Neural crest cell (in vitro differentiated cells): ENCODE data around the gene ZIC1. TPM values are rescaled to one million over a fixed set of nuclear protein-coding genes. Genes with fewer than 3 reads are reported as not detected.
A peak's percentile ranks its signal among the peaks of the same experiment; 100 is the strongest.

ENCODE experiments used
- DNase-seq: peaks from one replicate; pipeline ENCODE4 v3.0.0; 2021; ENCODE audit warnings: low read depth, mixed read lengths, low spot score
- H3K27ac Mint-ChIP-seq: one replicate; pipeline ENCODE4 v1.8.0; 2021; ENCODE audit warnings: mild to moderate bottlenecking, mixed read lengths; ENCODE audit not compliant: unreplicated experiment
- H3K27me3 Mint-ChIP-seq: 2 replicates; pipeline ENCODE4 v1.8.0; 2021; ENCODE audit warnings: low read depth, mild to moderate bottlenecking, mixed read lengths
- H3K36me3 Mint-ChIP-seq: 2 replicates; pipeline ENCODE4 v1.8.0; 2021; ENCODE audit warnings: low read depth, mild to moderate bottlenecking, mixed read lengths
- H3K4me1 Mint-ChIP-seq: 2 replicates; pipeline ENCODE4 v1.8.0; 2021; ENCODE audit warnings: mixed read lengths
- H3K4me3 Mint-ChIP-seq: one replicate; pipeline ENCODE4 v1.8.0; 2021; ENCODE audit warnings: mild to moderate bottlenecking, mixed read lengths
- H3K9me3 Mint-ChIP-seq: 2 replicates; pipeline ENCODE4 v1.8.0; 2021; ENCODE audit warnings: mixed read lengths
- total RNA-seq: library from RNA; stranded (reverse); gene quantifications from 2 replicates; pipeline ENCODE4 v1.2.1, GENCODE V29; 2021
- TF ChIP-seq, protein P1 (sequence below): fragments of 200-600 bp; sonication (generic); conservative IDR thresholded peaks from 2 replicates; pipeline ENCODE4 v1.5.0; 2021; ENCODE audit warnings: antibody characterized with exemption, mild to moderate bottlenecking

Gene ZIC1
- total RNA-seq, 1 donor from 2014 or later, result 54.3 TPM

DNA sequence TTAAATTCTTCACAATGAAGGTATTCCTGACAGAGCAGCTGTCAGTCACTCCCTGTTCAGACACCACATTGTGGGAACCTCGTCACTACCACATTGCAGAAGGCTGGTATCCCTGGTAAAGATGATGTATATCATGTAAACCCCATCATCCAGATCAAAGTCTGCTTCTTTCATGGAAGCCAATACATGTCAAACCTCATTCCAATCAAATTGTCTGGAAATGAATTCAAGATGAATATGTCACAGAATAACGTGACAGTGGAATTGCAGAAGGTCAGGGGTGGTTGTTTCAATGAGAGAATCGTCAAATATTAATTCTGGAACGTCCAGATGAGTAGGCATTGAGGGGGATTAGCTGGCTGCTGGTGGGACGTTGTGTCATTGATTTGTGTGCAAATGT, 7.0 kb upstream of the ZIC1 start:
- TF ChIP-seq, protein P1, sequence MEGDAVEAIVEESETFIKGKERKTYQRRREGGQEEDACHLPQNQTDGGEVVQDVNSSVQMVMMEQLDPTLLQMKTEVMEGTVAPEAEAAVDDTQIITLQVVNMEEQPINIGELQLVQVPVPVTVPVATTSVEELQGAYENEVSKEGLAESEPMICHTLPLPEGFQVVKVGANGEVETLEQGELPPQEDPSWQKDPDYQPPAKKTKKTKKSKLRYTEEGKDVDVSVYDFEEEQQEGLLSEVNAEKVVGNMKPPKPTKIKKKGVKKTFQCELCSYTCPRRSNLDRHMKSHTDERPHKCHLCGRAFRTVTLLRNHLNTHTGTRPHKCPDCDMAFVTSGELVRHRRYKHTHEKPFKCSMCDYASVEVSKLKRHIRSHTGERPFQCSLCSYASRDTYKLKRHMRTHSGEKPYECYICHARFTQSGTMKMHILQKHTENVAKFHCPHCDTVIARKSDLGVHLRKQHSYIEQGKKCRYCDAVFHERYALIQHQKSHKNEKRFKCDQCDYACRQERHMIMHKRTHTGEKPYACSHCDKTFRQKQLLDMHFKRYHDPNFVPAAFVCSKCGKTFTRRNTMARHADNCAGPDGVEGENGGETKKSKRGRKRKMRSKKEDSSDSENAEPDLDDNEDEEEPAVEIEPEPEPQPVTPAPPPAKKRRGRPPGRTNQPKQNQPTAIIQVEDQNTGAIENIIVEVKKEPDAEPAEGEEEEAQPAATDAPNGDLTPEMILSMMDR, result no peak
- Mint-ChIP-seq H3K36me3 (peaks cover 13% of the 10 kb centered on the region), H3K27ac (no peak overlapping the region), H3K27me3 (peaks cover 100% of the 10 kb centered on the region), H3K4me1 (peaks cover 50% of the 10 kb centered on the region), H3K4me3 (peak overlapping the region; percentile 1), H3K9me3 (peaks cover 7% of the 10 kb centered on the region)
- DNase-seq, result no peak

DNA sequence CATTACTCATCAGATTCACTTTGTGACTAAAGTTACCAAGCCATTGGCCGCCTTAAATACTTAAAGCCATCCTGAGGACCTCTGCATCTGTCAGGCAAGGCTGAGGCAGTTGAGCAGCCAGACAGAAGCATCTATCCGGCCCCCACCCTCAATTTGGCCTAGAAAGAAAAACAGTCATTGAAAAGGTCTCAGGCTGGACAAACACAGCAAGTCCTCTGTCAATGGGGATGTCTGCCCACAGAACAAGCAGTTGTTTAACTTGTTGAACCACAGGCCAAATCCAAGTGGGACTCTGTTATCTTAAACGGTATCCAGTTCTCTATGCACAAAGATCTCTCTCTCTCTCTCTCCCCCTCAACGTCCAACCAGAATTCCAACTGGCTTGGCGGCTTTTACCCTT, 5.7 kb upstream of the ZIC1 start:
- H3K27ac Mint-ChIP-seq, result no peak overlapping the region
- peaks cover 7% of the 10 kb centered on the region for H3K9me3 Mint-ChIP-seq
- peaks cover 14% of the 10 kb centered on the region for H3K36me3 Mint-ChIP-seq
- DNase-seq, result no peak
- peaks cover 47% of the 10 kb centered on the region for H3K4me1 Mint-ChIP-seq
- TF ChIP-seq, protein P1, result no peak
- H3K27me3 Mint-ChIP-seq, result peaks cover 100% of the 10 kb centered on the region
- H3K4me3 Mint-ChIP-seq, result peak overlapping the region; percentile 74

DNA sequence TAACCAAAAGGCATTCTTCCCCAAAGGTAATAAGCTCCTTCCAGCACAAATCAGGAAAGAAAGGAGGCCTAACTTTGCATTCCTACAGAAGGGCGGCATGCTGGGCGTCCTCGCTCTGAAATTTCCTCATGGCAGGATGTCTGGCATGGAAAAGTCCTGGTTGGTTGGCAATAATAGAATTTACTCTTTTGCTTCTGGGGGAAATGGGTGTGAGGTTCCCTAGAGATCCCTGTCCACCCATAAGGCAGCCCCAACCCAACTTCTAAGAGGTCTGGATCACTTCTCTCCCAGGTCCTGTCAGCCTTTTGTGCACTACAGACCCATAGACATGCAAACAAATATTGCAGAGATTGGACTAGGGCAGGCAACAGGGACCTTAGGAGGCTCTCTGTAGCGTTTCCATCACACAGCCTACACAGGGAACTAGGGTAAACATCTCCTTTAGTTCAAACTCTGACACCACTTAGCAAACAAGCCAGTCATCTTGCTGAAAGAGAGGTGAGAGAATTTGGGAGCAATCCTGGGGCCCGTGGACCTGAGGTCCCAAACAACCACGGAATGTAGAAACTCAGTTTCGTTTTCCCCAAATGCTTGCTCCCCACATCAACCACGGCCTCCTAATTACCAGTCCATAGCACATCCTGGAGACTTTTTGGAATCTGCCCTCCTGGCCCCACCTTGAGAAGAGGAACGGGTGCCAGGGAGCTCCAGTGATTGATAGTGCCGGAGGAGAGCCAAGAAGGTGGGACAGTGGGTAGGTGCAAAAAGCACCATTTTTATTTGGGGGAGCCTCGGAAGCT, 5.0 kb upstream of the ZIC1 start:
- H3K27ac Mint-ChIP-seq, result no peak overlapping the region
- H3K9me3 Mint-ChIP-seq, result peaks cover 7% of the 10 kb centered on the region
- peaks cover 49% of the 10 kb centered on the region for H3K4me1 Mint-ChIP-seq
- TF ChIP-seq, protein P1, result no peak
- peaks cover 100% of the 10 kb centered on the region for H3K27me3 Mint-ChIP-seq
- peaks cover 14% of the 10 kb centered on the region for H3K36me3 Mint-ChIP-seq
- DNase-seq, result no peak
- peak overlapping the region; percentile 74 for H3K4me3 Mint-ChIP-seq

DNA sequence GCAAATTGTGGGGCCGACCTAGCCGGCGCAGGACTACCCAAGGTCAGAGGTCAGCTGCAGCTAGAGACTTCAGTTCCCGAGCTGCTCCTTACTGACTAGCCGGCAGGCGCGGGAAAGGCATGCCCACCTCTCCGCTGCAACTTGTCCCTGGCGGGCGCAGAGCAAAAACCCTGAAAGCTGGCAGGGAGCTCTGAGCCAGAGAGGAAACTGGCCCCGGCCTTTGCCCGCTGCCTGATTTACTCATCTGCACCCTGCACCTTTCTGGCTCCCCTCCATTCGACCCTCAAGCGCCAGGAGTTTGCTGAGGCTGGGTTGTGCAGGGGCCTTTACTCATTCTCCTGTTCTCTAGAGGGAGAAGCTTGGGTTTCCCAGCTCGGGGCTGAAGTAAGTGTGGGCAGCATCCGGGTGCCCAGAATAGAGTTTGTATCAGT, 4.3 kb upstream of the ZIC1 start:
- H3K9me3 Mint-ChIP-seq, result peaks cover 7% of the 10 kb centered on the region
- DNase-seq, result peak; percentile 1
- peaks cover 50% of the 10 kb centered on the region for H3K4me1 Mint-ChIP-seq
- no peak overlapping the region for H3K27ac Mint-ChIP-seq
- peak overlapping the region; percentile 64 for H3K4me3 Mint-ChIP-seq
- peaks cover 100% of the 10 kb centered on the region for H3K27me3 Mint-ChIP-seq
- peaks cover 16% of the 10 kb centered on the region for H3K36me3 Mint-ChIP-seq
- TF ChIP-seq, protein P1, result no peak

DNA sequence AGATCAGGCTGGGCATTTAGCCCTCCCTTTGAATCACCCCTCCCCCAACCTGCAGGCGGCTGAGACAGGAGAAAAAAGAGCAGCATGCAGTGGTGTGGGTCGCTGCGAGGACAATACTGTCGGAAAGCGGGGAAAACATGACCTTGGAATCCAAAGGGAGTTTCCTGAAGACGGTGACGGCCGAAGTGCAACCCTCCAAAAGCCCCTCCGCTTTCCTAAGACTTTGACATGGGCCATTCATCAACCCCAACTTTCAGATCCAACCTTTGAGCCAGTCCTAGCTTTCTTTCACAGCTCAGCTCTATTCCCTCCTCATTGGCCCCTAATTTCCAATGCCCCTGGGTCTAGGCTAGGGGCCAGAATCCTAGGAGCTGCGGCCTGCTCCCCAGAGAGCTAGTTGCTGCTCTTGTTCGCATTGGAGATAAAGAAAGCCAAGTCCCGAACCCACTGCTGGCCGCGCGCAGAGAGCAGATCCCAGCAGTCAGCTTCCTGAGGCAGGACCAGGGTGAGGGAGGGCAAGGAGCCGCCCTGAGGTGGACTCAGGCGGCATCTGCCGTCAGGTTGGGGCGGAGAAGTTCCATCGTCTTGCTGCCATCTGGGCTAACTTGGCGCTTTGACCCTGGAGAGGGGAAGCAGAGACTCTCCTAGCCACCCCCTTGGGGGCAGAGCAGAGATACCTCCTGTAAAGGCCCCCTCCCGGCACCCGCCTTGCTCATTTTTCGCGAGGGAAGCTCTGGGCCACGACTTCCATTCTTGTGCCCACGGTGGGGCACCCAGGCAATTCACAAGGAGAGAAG, 3.7 kb upstream of the ZIC1 start:
- Mint-ChIP-seq H3K36me3 (peaks cover 16% of the 10 kb centered on the region), H3K27ac (no peak overlapping the region), H3K9me3 (peaks cover 7% of the 10 kb centered on the region), H3K4me3 (peak overlapping the region; percentile 64), H3K4me1 (peaks cover 50% of the 10 kb centered on the region), H3K27me3 (peaks cover 98% of the 10 kb centered on the region)
- no peak for DNase-seq
- TF ChIP-seq, protein P1, result no peak
